H9 (cell line): ENCODE measurements around the gene PLEK. TPM values are rescaled to one million over a fixed set of nuclear protein-coding genes. Genes with fewer than 3 reads are reported as not detected.
A peak's percentile ranks its signal among the peaks of the same experiment; 100 is the strongest.

Experiments used
- DNase-seq: peaks from one replicate; pipeline ENCODE4 v3.0.0-alpha.2; 2017
- H2AFZ ChIP-seq: one replicate; pipeline ENCODE4 v1.6.1; 2013; ENCODE audit warnings: mild to moderate bottlenecking, low read length, control low read depth, moderate library complexity
- H2AK5ac ChIP-seq: 2 replicates; pipeline ENCODE4 v1.6.1; 2013; ENCODE audit warnings: low read length, control low read depth, mixed read lengths; ENCODE audit not compliant: insufficient read length
- H2BK120ac ChIP-seq: one replicate; pipeline ENCODE4 v1.6.1; 2013; ENCODE audit warnings: low read depth, mild to moderate bottlenecking, low read length, control low read depth, inconsistent platforms; ENCODE audit not compliant: poor library complexity, severe bottlenecking
- H2BK12ac ChIP-seq: 2 replicates; pipeline ENCODE4 v1.6.1; 2013; ENCODE audit warnings: low read length, control low read depth, mixed read lengths, low read depth; ENCODE audit not compliant: insufficient read length
- H2BK15ac ChIP-seq: 2 replicates; pipeline ENCODE4 v1.6.1; 2013; ENCODE audit warnings: low read depth, low read length, control low read depth
- H2BK20ac ChIP-seq: one replicate; pipeline ENCODE4 v1.6.1; 2013; ENCODE audit warnings: low read depth, mild to moderate bottlenecking, low read length, control low read depth, inconsistent platforms; ENCODE audit not compliant: poor library complexity, severe bottlenecking
- H2BK5ac ChIP-seq: 2 replicates; pipeline ENCODE4 v1.6.1; 2013; ENCODE audit warnings: low read length, control low read depth, mixed read lengths; ENCODE audit not compliant: insufficient read length
- H3K14ac ChIP-seq: 2 replicates; pipeline ENCODE4 v1.6.1; 2013; ENCODE audit warnings: low read length, control low read depth; ENCODE audit not compliant: insufficient read depth
- H3K18ac ChIP-seq: 2 replicates; pipeline ENCODE4 v1.6.1; 2013; ENCODE audit warnings: low read depth, mild to moderate bottlenecking, mixed read lengths, low read length, control low read depth; ENCODE audit not compliant: insufficient read length
- H3K23ac ChIP-seq: 2 replicates; pipeline ENCODE4 v1.6.1; 2013; ENCODE audit warnings: low read length, control low read depth, mixed read lengths, low read depth; ENCODE audit not compliant: insufficient read length
- H3K23me2 ChIP-seq: 2 replicates; pipeline ENCODE4 v1.6.1; 2013; ENCODE audit warnings: low read depth, mild to moderate bottlenecking, mixed read lengths, low read length, control low read depth; ENCODE audit not compliant: insufficient read length, poor library complexity, severe bottlenecking
- H3K27ac ChIP-seq: 2 replicates; pipeline ENCODE4 v1.5.1; 2013; ENCODE audit warnings: low read length, control low read depth, mixed read lengths, low read depth; ENCODE audit not compliant: insufficient read length
- H3K27me3 ChIP-seq: 2 replicates; pipeline ENCODE4 v1.6.1; 2013; ENCODE audit warnings: low read length, control low read depth, inconsistent platforms; ENCODE audit not compliant: insufficient read depth
- H3K4ac ChIP-seq: 2 replicates; pipeline ENCODE4 v1.6.1; 2013; ENCODE audit warnings: low read depth, mild to moderate bottlenecking, control low read depth, inconsistent platforms, low read length, moderate library complexity
- H3K4me1 ChIP-seq: 2 replicates; pipeline ENCODE4 v1.6.1; 2013; ENCODE audit warnings: low read length, control low read depth, inconsistent platforms; ENCODE audit not compliant: insufficient read depth
- H3K4me2 ChIP-seq: 2 replicates; pipeline ENCODE4 v1.6.1; 2013; ENCODE audit warnings: low read length, control low read depth, mixed read lengths; ENCODE audit not compliant: insufficient read length, insufficient read depth
- H3K56ac ChIP-seq: 2 replicates; pipeline ENCODE4 v1.6.1; 2013; ENCODE audit warnings: low read depth, mild to moderate bottlenecking, mixed read lengths, low read length, control low read depth; ENCODE audit not compliant: insufficient read length
- H3K79me1 ChIP-seq: 2 replicates; pipeline ENCODE4 v1.6.1; 2013; ENCODE audit warnings: low read depth, mild to moderate bottlenecking, moderate library complexity, low read length, control low read depth, inconsistent platforms; ENCODE audit not compliant: insufficient read depth, poor library complexity, severe bottlenecking
- H3K79me2 ChIP-seq: 2 replicates; pipeline ENCODE4 v1.6.1; 2013; ENCODE audit warnings: low read length, control low read depth, inconsistent platforms; ENCODE audit not compliant: insufficient read depth
- H3K9ac ChIP-seq: 2 replicates; pipeline ENCODE4 v1.6.1; 2013; ENCODE audit warnings: low read length, control low read depth, mixed read lengths; ENCODE audit not compliant: insufficient read length; ENCODE audit errors: extremely low read depth
- H3K9me3 ChIP-seq: one replicate; pipeline ENCODE4 v1.6.1; 2013; ENCODE audit warnings: low read depth, low read length, inconsistent platforms; ENCODE audit not compliant: control insufficient read depth
- H3T11ph ChIP-seq: one replicate; pipeline ENCODE4 v1.6.1; 2013; ENCODE audit warnings: mild to moderate bottlenecking, low read length, control low read depth, inconsistent platforms
- H4K20me1 ChIP-seq: one replicate; pipeline ENCODE4 v1.6.1; 2013; ENCODE audit not compliant: control insufficient read depth, insufficient read length, insufficient read depth
- H4K5ac ChIP-seq: 2 replicates; pipeline ENCODE4 v1.6.1; 2013; ENCODE audit warnings: low read depth, mild to moderate bottlenecking, mixed read lengths, low read length, control low read depth; ENCODE audit not compliant: insufficient read length
- H4K8ac ChIP-seq: replicated peaks from 2 replicates; pipeline ENCODE4 v1.6.1; 2013; ENCODE audit warnings: low read length, control low read depth, mixed read lengths, low read depth; ENCODE audit not compliant: insufficient read length
- H4K91ac ChIP-seq: 2 replicates; pipeline ENCODE4 v1.6.1; 2013; ENCODE audit warnings: low read depth, mild to moderate bottlenecking, moderate library complexity, mixed read lengths, low read length, control low read depth; ENCODE audit not compliant: insufficient read length
- H3K27ac Mint-ChIP-seq, 3 experiments: 2 replicates in 2 of 3; 3 replicates in 1 of 3; pipeline ENCODE4 v1.8.0; 2020 to 2021; ENCODE audit warnings: mixed read lengths in 3 of 3, mild to moderate bottlenecking in 1 of 3, moderate library complexity in 1 of 3
- H3K27me3 Mint-ChIP-seq: 2 replicates; pipeline ENCODE4 v1.8.0; 2021; ENCODE audit warnings: low read depth, mild to moderate bottlenecking, moderate library complexity, mixed read lengths
- H3K36me3 Mint-ChIP-seq, 3 experiments: 2 replicates in 2 of 3; 3 replicates in 1 of 3; pipeline ENCODE4 v1.8.0; 2020 to 2021; ENCODE audit warnings: low read depth in 3 of 3, mixed read lengths in 3 of 3; ENCODE audit not compliant: insufficient read depth in 1 of 3
- H3K4me1 Mint-ChIP-seq, 2 experiments: 2 replicates each; pipeline ENCODE4 v1.8.0; 2020; ENCODE audit warnings: mixed read lengths in 2 of 2
- H3K4me3 Mint-ChIP-seq, 2 experiments: 2 replicates in 1 of 2; 3 replicates in 1 of 2; pipeline ENCODE4 v1.8.0; 2020 to 2021; ENCODE audit warnings: mild to moderate bottlenecking in 2 of 2, mixed read lengths in 2 of 2, moderate library complexity in 1 of 2
- H3K9me3 Mint-ChIP-seq, 2 experiments: 2 replicates in 1 of 2; 3 replicates in 1 of 2; pipeline ENCODE4 v1.8.0; 2020; ENCODE audit warnings: mild to moderate bottlenecking in 2 of 2, mixed read lengths in 2 of 2, moderate library complexity in 1 of 2
- WGBS: extraction: QIAGEN DNeasy Blood & Tissue Kit; methylation state at CpG from one replicate; pipeline ENCODE4 v1.1.7; 2013; ENCODE audit warnings: missing lambda C conversion rate, low lambda C conversion rate, mixed read lengths; ENCODE audit not compliant: insufficient read length; ENCODE audit errors: extremely low coverage; 5-methylcytosine and 5-hydroxymethylcytosine counted together
- total RNA-seq: library from RNA; stranded (reverse); gene quantifications from 2 replicates; pipeline ENCODE4 v1.2.1, GENCODE V29; 2021
- TF ChIP-seq, protein P1 (sequence below): fragments of 200-600 bp; sonication (generic); conservative IDR thresholded peaks from 3 replicates; pipeline ENCODE4 v1.8.0; 2021; ENCODE audit warnings: antibody characterized with exemption, mild to moderate bottlenecking

Gene PLEK
- total RNA-seq, 1 experiment from 2014 or later: not detected

DNA sequence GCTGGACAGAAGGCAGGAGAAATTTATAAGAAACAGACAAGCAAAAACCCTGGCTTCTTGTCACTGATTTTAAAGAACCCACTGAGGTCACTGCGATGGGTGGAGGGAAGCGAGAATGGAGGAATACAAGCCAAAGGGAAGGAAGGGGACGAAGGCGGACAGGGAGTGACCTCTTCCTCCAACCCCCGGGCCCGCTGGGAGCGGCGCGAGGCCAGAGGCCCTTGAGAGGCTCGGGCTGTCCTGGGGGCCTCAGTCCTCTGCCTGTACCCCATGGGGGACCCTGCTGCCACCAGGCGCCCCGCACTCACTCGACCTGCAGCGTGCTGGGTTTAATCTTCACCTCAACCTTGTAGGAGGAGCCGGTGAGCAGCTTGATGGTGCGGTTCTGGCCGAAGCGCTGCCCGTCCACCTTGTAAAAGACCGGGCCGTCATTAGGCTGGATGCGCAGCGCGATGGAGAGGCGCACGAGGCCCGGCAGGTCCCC lies 46.1 kb upstream of the PLEK start:
- H2BK20ac ChIP-seq: no peak overlapping the region
- no peak overlapping the region for H2AK5ac ChIP-seq
- H4K91ac ChIP-seq: no peak overlapping the region
- H3K9me3 ChIP-seq: no peaks in the 10 kb centered on the region
- no peak overlapping the region for H3K9ac ChIP-seq
- H3K4me2 ChIP-seq: peak overlapping the region; percentile 74
- peaks cover 0 to 2% of the 10 kb centered on the region in 2 experiments; a peak in 1 of 5 replicates for H3K9me3 Mint-ChIP-seq
- H3K79me2 ChIP-seq: no peaks in the 10 kb centered on the region
- peaks cover 13 to 14% of the 10 kb centered on the region in 2 experiments for H3K4me1 Mint-ChIP-seq
- no peak overlapping the region for H4K5ac ChIP-seq
- peaks cover 77% of the 10 kb centered on the region for H3K27me3 Mint-ChIP-seq
- no peaks in the 10 kb centered on the region for H4K20me1 ChIP-seq
- H3K27me3 ChIP-seq: peaks cover 17% of the 10 kb centered on the region; the same call in 1 of the 2 replicates
- no peak overlapping the region for H3T11ph ChIP-seq
- H2BK12ac ChIP-seq: no peak overlapping the region
- H3K18ac ChIP-seq: no peak overlapping the region
- no peak overlapping the region for H3K4ac ChIP-seq
- no peak overlapping the region for H2BK120ac ChIP-seq
- no CpG with 5 or more reads among the region's 27 CpGs for WGBS
- H2BK5ac ChIP-seq: no peak overlapping the region
- H3K27ac Mint-ChIP-seq: no peak overlapping the region; a peak in 1 of 7 replicates
- H3K36me3 Mint-ChIP-seq: no peaks in the 10 kb centered on the region; a peak in 1 of 7 replicates
- no peak overlapping the region for H2AFZ ChIP-seq
- DNase-seq: no peak
- H3K27ac ChIP-seq: no peak overlapping the region
- H4K8ac ChIP-seq: no peak overlapping the region
- H3K23ac ChIP-seq: no peak overlapping the region
- no peak overlapping the region for H3K56ac ChIP-seq
- TF ChIP-seq, protein P1, sequence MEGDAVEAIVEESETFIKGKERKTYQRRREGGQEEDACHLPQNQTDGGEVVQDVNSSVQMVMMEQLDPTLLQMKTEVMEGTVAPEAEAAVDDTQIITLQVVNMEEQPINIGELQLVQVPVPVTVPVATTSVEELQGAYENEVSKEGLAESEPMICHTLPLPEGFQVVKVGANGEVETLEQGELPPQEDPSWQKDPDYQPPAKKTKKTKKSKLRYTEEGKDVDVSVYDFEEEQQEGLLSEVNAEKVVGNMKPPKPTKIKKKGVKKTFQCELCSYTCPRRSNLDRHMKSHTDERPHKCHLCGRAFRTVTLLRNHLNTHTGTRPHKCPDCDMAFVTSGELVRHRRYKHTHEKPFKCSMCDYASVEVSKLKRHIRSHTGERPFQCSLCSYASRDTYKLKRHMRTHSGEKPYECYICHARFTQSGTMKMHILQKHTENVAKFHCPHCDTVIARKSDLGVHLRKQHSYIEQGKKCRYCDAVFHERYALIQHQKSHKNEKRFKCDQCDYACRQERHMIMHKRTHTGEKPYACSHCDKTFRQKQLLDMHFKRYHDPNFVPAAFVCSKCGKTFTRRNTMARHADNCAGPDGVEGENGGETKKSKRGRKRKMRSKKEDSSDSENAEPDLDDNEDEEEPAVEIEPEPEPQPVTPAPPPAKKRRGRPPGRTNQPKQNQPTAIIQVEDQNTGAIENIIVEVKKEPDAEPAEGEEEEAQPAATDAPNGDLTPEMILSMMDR: no peak
- peak overlapping the region; percentile 69 to 89 for H3K4me3 Mint-ChIP-seq
- H3K79me1 ChIP-seq: no peaks in the 10 kb centered on the region
- no peak overlapping the region for H2BK15ac ChIP-seq
- peaks cover 10% of the 10 kb centered on the region for H3K23me2 ChIP-seq
- H3K14ac ChIP-seq: no peak overlapping the region
- H3K4me1 ChIP-seq: no peaks in the 10 kb centered on the region; the same call in 1 of the 2 replicates
